ENCODE measurements around the gene HTR7.
"Not testable (repeated sequence)": the region's sequence is repeated elsewhere in the genome, so short reads cannot be mapped to it uniquely, and the experiment has no call there.

HTR7 gene

GRCh38 chr10:90816466-90816865, 41.4 kb downstream of the HTR7 start:
- Histone ChIP-seq H3K27me3 (ENCODE audit: low read length) (no peaks in the 10 kb centered on the region), H2AFZ (ENCODE audit: low read depth, low read length, severe bottlenecking) (no peak overlapping the region), H4K20me1 (ENCODE audit: low read depth, low read length) (no peaks in the 10 kb centered on the region), H3F3A (ENCODE audit: insufficient read depth) (no peaks in the 10 kb centered on the region), H3K9ac (ENCODE audit: low read length) (no peak overlapping the region), H3K9me2 (replicated peaks; ENCODE audit: insufficient read depth, low read length) (no peaks in the 10 kb centered on the region), H3K4me3 (ENCODE audit: insufficient read depth, low read length, poor library complexity, severe bottlenecking) (no peak overlapping the region), H3K27ac (ENCODE audit: low read depth, low read length) (no peak overlapping the region), H3K79me2 (ENCODE audit: insufficient read depth, low read length) (no peaks in the 10 kb centered on the region), H3K36me3 (ENCODE audit: low read length) (no peaks in the 10 kb centered on the region), H3K4me2 (ENCODE audit: low read depth, low read length, poor library complexity, severe bottlenecking) (no peak overlapping the region), H3K9me3 (ENCODE audit: insufficient read depth, low read length) (no peaks in the 10 kb centered on the region)
- no peak for TF ChIP-seq CTCF (IDR thresholded peaks at IDR 0.05; ENCODE audit: insufficient read depth, low read length, poor library complexity, severe bottlenecking)

- H4K20me1 ChIP-seq (ENCODE audit: low read depth, low read length), result no peaks in the 10 kb centered on the region
- no peak overlapping the region for H3K27ac ChIP-seq (ENCODE audit: low read depth, low read length)
- no peak overlapping the region for H2AFZ ChIP-seq (ENCODE audit: low read depth, low read length, severe bottlenecking)
- H3K79me2 ChIP-seq (ENCODE audit: insufficient read depth, low read length), result no peaks in the 10 kb centered on the region
- no peak overlapping the region for H3K4me3 ChIP-seq (ENCODE audit: insufficient read depth, low read length, poor library complexity, severe bottlenecking)
- no peaks in the 10 kb centered on the region for H3F3A ChIP-seq (ENCODE audit: insufficient read depth)
- no peaks in the 10 kb centered on the region for H3K9me2 ChIP-seq (replicated peaks; ENCODE audit: insufficient read depth, low read length)
- no peak overlapping the region for H3K9ac ChIP-seq (ENCODE audit: low read length)
- H3K27me3 ChIP-seq (ENCODE audit: low read length), result no peaks in the 10 kb centered on the region
- H3K9me3 ChIP-seq (ENCODE audit: insufficient read depth, low read length), result no peaks in the 10 kb centered on the region
- no peaks in the 10 kb centered on the region for H3K36me3 ChIP-seq (ENCODE audit: low read length)
- TF ChIP-seq EZH2phosphoT487 (conservative IDR thresholded peaks at IDR 0.05; ENCODE audit: low read length) (no peak), CTCF (IDR thresholded peaks at IDR 0.05; ENCODE audit: insufficient read depth, low read length, poor library complexity, severe bottlenecking) (no peak)
- H3K4me2 ChIP-seq (ENCODE audit: low read depth, low read length, poor library complexity, severe bottlenecking), result no peak overlapping the region
These were observed 44.1 kb downstream of the HTR7 start for GRCh38 chr10:90813594-90814365.

- H3K27me3 ChIP-seq (ENCODE audit: low read length); H2AFZ ChIP-seq (ENCODE audit: low read depth, low read length, severe bottlenecking); H3K4me2 ChIP-seq (ENCODE audit: low read depth, low read length, poor library complexity, severe bottlenecking); H3K9ac ChIP-seq (ENCODE audit: low read length); H3K4me3 ChIP-seq (ENCODE audit: insufficient read depth, low read length, poor library complexity, severe bottlenecking); H4K20me1 ChIP-seq (ENCODE audit: low read depth, low read length); H3F3A ChIP-seq (ENCODE audit: insufficient read depth); H3K9me3 ChIP-seq (ENCODE audit: insufficient read depth, low read length); H3K9me2 ChIP-seq (replicated peaks; ENCODE audit: insufficient read depth, low read length); H3K79me2 ChIP-seq (ENCODE audit: insufficient read depth, low read length); H3K27ac ChIP-seq (ENCODE audit: low read depth, low read length); H3K36me3 ChIP-seq (ENCODE audit: low read length): not testable (repeated sequence)
These were observed 50.7 kb downstream of the HTR7 start for GRCh38 chr10:90807106-90807505.

- no peak overlapping the region for H3K27ac ChIP-seq (ENCODE audit: low read depth, low read length)
- H3K36me3 ChIP-seq (ENCODE audit: low read length), result no peaks in the 10 kb centered on the region
- no peaks in the 10 kb centered on the region for H3F3A ChIP-seq (ENCODE audit: insufficient read depth)
- H3K4me2 ChIP-seq (ENCODE audit: low read depth, low read length, poor library complexity, severe bottlenecking), result no peak overlapping the region
- H3K79me2 ChIP-seq (ENCODE audit: insufficient read depth, low read length), result no peaks in the 10 kb centered on the region
- H3K9ac ChIP-seq (ENCODE audit: low read length), result no peak overlapping the region
- H3K27me3 ChIP-seq (ENCODE audit: low read length), result no peaks in the 10 kb centered on the region
- no peak overlapping the region for H3K4me3 ChIP-seq (ENCODE audit: insufficient read depth, low read length, poor library complexity, severe bottlenecking)
- no peaks in the 10 kb centered on the region for H3K9me3 ChIP-seq (ENCODE audit: insufficient read depth, low read length)
- H3K9me2 ChIP-seq (replicated peaks; ENCODE audit: insufficient read depth, low read length), result no peaks in the 10 kb centered on the region
- no peaks in the 10 kb centered on the region for H4K20me1 ChIP-seq (ENCODE audit: low read depth, low read length)
- TF ChIP-seq EZH2phosphoT487 (conservative IDR thresholded peaks at IDR 0.05; ENCODE audit: low read length) (no peak), CTCF (IDR thresholded peaks at IDR 0.05; ENCODE audit: insufficient read depth, low read length, poor library complexity, severe bottlenecking) (no peak)
- H2AFZ ChIP-seq (ENCODE audit: low read depth, low read length, severe bottlenecking), result no peak overlapping the region
These were observed 51.2 kb downstream of the HTR7 start for GRCh38 chr10:90806677-90807076.

Measured in SU-DHL-6 (cell line).